Stimulated activated CD4-positive, alpha-beta T cell treated with anti-CD3 and anti-CD28 coated beads, Interleukin-4, amount 100 ng/mL, for 1 hour (primary cell): ENCODE results near the gene HCST.
"Not testable (repeated sequence)": the region's sequence is repeated elsewhere in the genome, so short reads cannot be mapped to it uniquely, and the experiment has no call there.

ENCODE experiments used
- DNase-seq: peaks from one replicate; pipeline ENCODE4 v3.0.0-alpha.2; 2020

HCST gene

GRCh38 chr19:35879770-35880317 is 22.5 kb upstream of the HCST start:
- DNase-seq: peak; percentile 77

GRCh38 chr19:35882114-35882832 is 20.1 kb upstream of the HCST start:
- no peak for DNase-seq

- no peak for DNase-seq
Observed at GRCh38 chr19:35883882-35884281, 18.4 kb upstream of the HCST start.

- DNase-seq: no peak
Observed at GRCh38 chr19:35885225-35885738, 17.0 kb upstream of the HCST start.

GRCh38 chr19:35885904-35886303 is 16.4 kb upstream of the HCST start:
- DNase-seq: no peak

GRCh38 chr19:35887197-35887596 is 15.1 kb upstream of the HCST start:
- no peak for DNase-seq

- no peak for DNase-seq
Observed at GRCh38 chr19:35888398-35888797, 13.9 kb upstream of the HCST start.

GRCh38 chr19:35889370-35890112 is 12.8 kb upstream of the HCST start:
- no peak for DNase-seq

GRCh38 chr19:35890113-35890650 is 12.1 kb upstream of the HCST start:
- DNase-seq: no peak

GRCh38 chr19:35891819-35892218 is 10.5 kb upstream of the HCST start:
- DNase-seq: not testable (repeated sequence)

- no peak for DNase-seq
Observed at GRCh38 chr19:35894342-35894741, 8.0 kb upstream of the HCST start.

GRCh38 chr19:35895911-35896642 is 6.3 kb upstream of the HCST start:
- DNase-seq: no peak

GRCh38 chr19:35896643-35897040 is 5.7 kb upstream of the HCST start:
- DNase-seq: no peak

- DNase-seq: no peak
Observed at GRCh38 chr19:35897706-35898451, 4.5 kb upstream of the HCST start.

- DNase-seq: no peak
Observed at GRCh38 chr19:35898499-35898809, 3.9 kb upstream of the HCST start.

GRCh38 chr19:35899547-35900214 is 2.6 kb upstream of the HCST start:
- peak; percentile 88 for DNase-seq

- no peak for DNase-seq
Observed at GRCh38 chr19:35901055-35901644, 1.2 kb upstream of the HCST start.

GRCh38 chr19:35902870-35903475 is 644 bp downstream of the HCST start:
- DNase-seq: no peak

GRCh38 chr19:35903550-35904179 is 1.3 kb downstream of the HCST start:
- peak; percentile 84 for DNase-seq

- DNase-seq: no peak
Observed at GRCh38 chr19:35904311-35905068, 2.2 kb downstream of the HCST start.
